ENCODE data around the gene KDM6A. TPM values are rescaled to one million over a fixed set of nuclear protein-coding genes. Genes with fewer than 3 reads are reported as not detected.

The KDM6A gene
- total and polyA plus RNA-seq, 2 of the 13 experiments (the other 11 are each of a cell fraction or from before 2014, with no cell fraction given), result 16.7 to 18.2 TPM

- TF ChIP-seq ZNF253 (CRISPR knock-in tag; IDR thresholded peaks at IDR 0.05; ENCODE audit: borderline replicate concordance) (no peak), UBTF (CRISPR knock-in tag; IDR thresholded peaks at IDR 0.05) (no peak), ZNF407 (CRISPR knock-in tag; IDR thresholded peaks at IDR 0.05; ENCODE audit: not compliant biosample characterization) (no peak), POLR2G (IDR thresholded peaks at IDR 0.05; ENCODE audit: low read depth, low read length) (no peak), ZNF562 (CRISPR knock-in tag; IDR thresholded peaks at IDR 0.05; ENCODE audit: borderline replicate concordance) (no peak), NCOA5 (CRISPR knock-in tag; IDR thresholded peaks at IDR 0.05) (no peak), SALL1 (CRISPR knock-in tag; IDR thresholded peaks at IDR 0.05) (peak; percentile 61; the same call in 1 of the 2 replicates), RXRB (CRISPR knock-in tag; IDR thresholded peaks at IDR 0.05; ENCODE audit: borderline replicate concordance) (peak; percentile 81), ZKSCAN8 (CRISPR knock-in tag; IDR thresholded peaks at IDR 0.05; ENCODE audit: borderline replicate concordance) (peak; percentile 36; the same call in 1 of the 2 replicates), ATF2 (CRISPR knock-in tag; IDR thresholded peaks at IDR 0.05) (0 out of 2 replicates have a peak, but pooled peaks have one; percentile 47)
Observed at GRCh38 chrX:44915361-44915868, 42.4 kb downstream of the KDM6A start (continued).
